HEK293T (cell line): ENCODE data around the gene CD40.

Experiments
- CTCF ChIA-PET: fragments of 350-600 bp; formaldehyde crosslinking; extraction: SDS; loops from one replicate; lab custom pipeline; 2021; ENCODE audit warnings: antibody characterized with exemption, inconsistent platforms; lab: Yijun Ruan, JAX
- POLR2A ChIA-PET: fragments of 350-600 bp; formaldehyde crosslinking; extraction: SDS; loops from one replicate; lab custom pipeline; 2020; ENCODE audit warnings: antibody characterized with exemption, inconsistent platforms; lab: Yijun Ruan, JAX
- DNase-seq: peaks from one replicate; pipeline ENCODE4 v3.0.0; 2012; ENCODE audit warnings: mixed read lengths; ENCODE audit errors: extremely low spot score
- ARNT ChIP-seq: fragments of 450-650 bp; IDR thresholded peaks from 2 replicates; pipeline ENCODE4 v1.6.1; 2017; ENCODE audit warnings: mild to moderate bottlenecking
- BHLHE40 ChIP-seq: fragments of 450-650 bp; IDR thresholded peaks from 2 replicates; pipeline ENCODE4 v1.6.1; 2016; ENCODE audit warnings: mild to moderate bottlenecking, moderate library complexity, borderline replicate concordance
- CTBP1 ChIP-seq: fragments of 450-650 bp; IDR thresholded peaks from 2 replicates; pipeline ENCODE4 v1.6.1; 2016; ENCODE audit warnings: borderline replicate concordance
- ELF4 ChIP-seq: fragments of 450-650 bp; IDR thresholded peaks from 2 replicates; pipeline ENCODE4 v1.6.1; 2017; ENCODE audit warnings: antibody characterized with exemption
- FOXA1 ChIP-seq: fragments of 450-650 bp; IDR thresholded peaks from 2 replicates; pipeline ENCODE4 v1.6.1; 2016; ENCODE audit warnings: mild to moderate bottlenecking
- FOXK2 ChIP-seq: fragments of 450-650 bp; IDR thresholded peaks from 2 replicates; pipeline ENCODE4 v1.6.1; 2016; ENCODE audit warnings: mild to moderate bottlenecking
- FOXM1 ChIP-seq: fragments of 450-650 bp; IDR thresholded peaks from 2 replicates; pipeline ENCODE4 v1.6.1; 2017; ENCODE audit warnings: mild to moderate bottlenecking, borderline replicate concordance
- HDGF ChIP-seq: fragments of 450-650 bp; IDR thresholded peaks from 2 replicates; pipeline ENCODE4 v1.6.1; 2017; ENCODE audit warnings: antibody characterized with exemption, borderline replicate concordance
- L3MBTL2 ChIP-seq: fragments of 450-650 bp; conservative IDR thresholded peaks from 2 replicates; pipeline ENCODE4 v1.6.1; 2016; ENCODE audit warnings: mild to moderate bottlenecking
- LEF1 ChIP-seq: fragments of 450-650 bp; IDR thresholded peaks from 2 replicates; pipeline ENCODE4 v1.6.1; 2017; ENCODE audit warnings: mild to moderate bottlenecking, borderline replicate concordance
- NFRKB ChIP-seq: fragments of 450-650 bp; IDR thresholded peaks from 2 replicates; pipeline ENCODE4 v1.6.1; 2016; ENCODE audit warnings: mild to moderate bottlenecking, moderate library complexity
- SP1 ChIP-seq: fragments of 450-650 bp; IDR thresholded peaks from 2 replicates; pipeline ENCODE4 v1.6.1; 2017
- SUZ12 ChIP-seq: fragments of 450-650 bp; IDR thresholded peaks from 2 replicates; pipeline ENCODE4 v1.6.1; 2016; ENCODE audit warnings: mild to moderate bottlenecking
- TARDBP ChIP-seq: fragments of 450-650 bp; IDR thresholded peaks from 2 replicates; pipeline ENCODE4 v1.6.1; 2016
- ZNF384 ChIP-seq: fragments of 450-650 bp; IDR thresholded peaks from 2 replicates; pipeline ENCODE4 v1.6.1; 2016
- TF ChIP-seq, protein P1 (sequence below): fragments of 450-650 bp; IDR thresholded peaks from 2 replicates; pipeline ENCODE4 v1.6.1; 2016

Gene CD40

DNA sequence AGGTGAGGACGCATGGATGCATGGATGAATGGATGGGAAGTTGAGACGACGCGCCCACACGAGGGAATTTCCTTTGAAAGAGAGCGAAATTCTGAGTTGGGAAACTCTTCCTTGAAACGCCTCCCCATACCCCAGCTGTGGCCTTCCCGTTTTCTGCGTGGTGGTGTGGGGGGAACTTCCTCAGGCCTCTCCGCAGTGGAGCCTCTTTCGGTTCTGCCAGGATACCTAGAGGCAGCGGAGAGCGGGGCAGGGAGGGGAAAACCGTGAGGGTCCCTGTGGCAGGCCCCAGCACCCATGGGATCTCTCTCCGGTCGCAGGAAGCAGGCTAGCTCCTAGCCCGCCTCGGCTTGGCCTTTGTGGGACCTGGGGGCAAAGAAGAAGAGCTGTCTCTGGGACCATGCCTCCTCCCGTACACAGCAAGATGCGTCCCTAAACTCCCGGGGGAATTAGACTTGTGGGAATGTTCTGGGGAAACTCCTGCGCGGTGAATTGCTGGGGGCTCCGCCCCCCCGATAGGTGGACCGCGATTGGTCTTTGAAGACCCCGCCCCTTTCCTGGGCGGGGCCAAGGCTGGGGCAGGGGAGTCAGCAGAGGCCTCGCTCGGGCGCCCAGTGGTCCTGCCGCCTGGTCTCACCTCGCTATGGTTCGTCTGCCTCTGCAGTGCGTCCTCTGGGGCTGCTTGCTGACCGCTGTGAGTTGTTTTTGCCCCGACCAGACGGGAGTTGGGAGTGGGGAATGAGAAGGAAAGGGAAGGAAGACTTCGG, at the start of gene CD40:
CD40 (plus strand) TSS at position 611 of the 764 bp plus-strand sequence; CDS start at position 641, 30 bp downstream.
- no peak for TF ChIP-seq L3MBTL2
- TF ChIP-seq SUZ12: no peak
- no peak for TF ChIP-seq ELF4
- TF ChIP-seq, protein P1, sequence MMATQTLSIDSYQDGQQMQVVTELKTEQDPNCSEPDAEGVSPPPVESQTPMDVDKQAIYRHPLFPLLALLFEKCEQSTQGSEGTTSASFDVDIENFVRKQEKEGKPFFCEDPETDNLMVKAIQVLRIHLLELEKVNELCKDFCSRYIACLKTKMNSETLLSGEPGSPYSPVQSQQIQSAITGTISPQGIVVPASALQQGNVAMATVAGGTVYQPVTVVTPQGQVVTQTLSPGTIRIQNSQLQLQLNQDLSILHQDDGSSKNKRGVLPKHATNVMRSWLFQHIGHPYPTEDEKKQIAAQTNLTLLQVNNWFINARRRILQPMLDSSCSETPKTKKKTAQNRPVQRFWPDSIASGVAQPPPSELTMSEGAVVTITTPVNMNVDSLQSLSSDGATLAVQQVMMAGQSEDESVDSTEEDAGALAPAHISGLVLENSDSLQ: no peak
- no peak for TF ChIP-seq ARNT
- TF ChIP-seq FOXK2: no peak
- TF ChIP-seq HDGF: no peak
- TF ChIP-seq LEF1: no peak
- ChIA-PET POLR2A (no interaction called here), CTCF (interaction anchor here (1.5 kb wide), 1 partner anchor 103 kb away, joined by 3 read pairs; no protein-coding TSS in a partner anchor)
- DNase-seq: peak; percentile 89

DNA sequence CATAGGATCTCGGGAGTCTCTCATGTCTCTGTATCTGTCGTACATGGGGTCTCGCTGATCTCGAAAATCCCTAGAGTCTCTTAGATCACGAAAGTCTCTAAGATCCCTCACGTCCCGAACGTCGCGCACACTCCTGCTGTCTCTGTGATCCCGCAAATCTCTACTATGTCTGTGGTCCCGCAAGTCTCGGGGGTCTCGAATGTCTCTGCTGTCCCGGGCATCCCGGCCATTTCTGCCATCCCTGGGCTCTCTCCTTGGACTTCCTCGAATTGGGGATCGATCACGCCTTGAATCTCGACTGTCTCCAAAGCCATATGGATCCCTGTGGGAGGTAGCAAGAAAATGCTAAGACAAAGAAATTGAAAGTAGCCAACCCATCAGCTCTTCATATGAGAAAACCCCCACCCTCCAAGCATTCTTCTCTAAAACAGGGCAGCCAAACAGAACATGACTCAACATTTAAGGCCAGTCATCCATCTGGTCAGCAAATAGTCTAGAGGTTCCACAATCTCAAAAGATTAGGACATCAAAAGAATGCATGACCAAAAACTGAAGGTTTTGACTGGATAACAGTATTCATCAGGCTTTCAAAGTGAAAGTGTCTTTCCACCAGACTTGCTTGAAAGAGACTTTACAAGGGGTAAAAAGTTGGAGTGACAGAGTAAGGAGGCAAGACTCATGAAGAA, 47.8 kb upstream of the CD40 start:
- DNase-seq: no peak
- POLR2A ChIA-PET: no interaction called here
- CTCF ChIA-PET: no interaction called here
- no peak for TF ChIP-seq FOXA1
- TF ChIP-seq SUZ12: no peak

DNA sequence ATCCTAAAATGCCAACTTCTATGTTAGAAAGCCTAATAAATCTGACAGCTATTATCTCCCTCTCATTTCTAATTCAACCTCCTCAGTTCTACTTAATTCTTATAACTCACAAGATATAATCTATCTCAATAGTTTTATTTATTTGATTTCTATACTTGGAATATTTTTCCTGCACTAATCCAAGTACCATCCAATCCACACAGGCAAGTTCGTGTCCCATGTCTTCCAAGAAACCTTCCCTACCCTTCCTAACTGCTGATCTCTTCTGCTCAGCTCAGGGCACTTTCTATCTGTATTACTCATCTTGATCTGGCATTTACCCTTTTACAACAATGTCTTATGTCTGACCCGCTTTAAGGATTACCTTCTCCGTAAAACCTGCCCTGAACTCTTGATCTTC, 46.5 kb upstream of the CD40 start:
- CTCF ChIA-PET: no interaction called here
- DNase-seq: no peak

DNA sequence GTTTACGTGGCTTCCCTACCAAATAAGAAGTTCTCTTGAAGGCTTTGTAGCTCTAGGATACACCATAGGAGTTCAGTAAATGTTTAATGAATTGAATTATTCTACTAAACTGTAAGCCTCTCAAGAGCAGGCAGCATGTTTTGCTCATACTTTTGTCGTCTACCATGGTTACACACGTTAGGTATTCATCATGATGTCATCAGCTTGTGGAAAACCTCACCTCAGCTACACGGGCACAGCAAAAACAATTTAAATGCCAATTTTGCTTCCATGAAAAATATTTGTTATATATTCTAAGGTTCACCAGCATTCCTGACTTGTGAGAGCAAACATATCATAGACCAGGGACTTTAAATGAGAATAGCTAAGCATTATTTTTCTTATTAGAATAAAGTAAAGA, 45.1 kb upstream of the CD40 start:
- ChIA-PET CTCF (no interaction called here), POLR2A (no interaction called here)
- DNase-seq: no peak
- TF ChIP-seq FOXM1 (no peak), L3MBTL2 (no peak), BHLHE40 (no peak), ZNF384 (no peak), FOXK2 (no peak), SUZ12 (no peak), HDGF (no peak), SP1 (no peak), FOXA1 (no peak), TARDBP (no peak)

More for the DNA sequence above, 46.5 kb upstream of the CD40 start:
- POLR2A ChIA-PET: no interaction called here
- TF ChIP-seq, protein P1: no peak
- TF ChIP-seq BHLHE40: no peak
- no peak for TF ChIP-seq LEF1
- TF ChIP-seq ARNT: no peak

DNA sequence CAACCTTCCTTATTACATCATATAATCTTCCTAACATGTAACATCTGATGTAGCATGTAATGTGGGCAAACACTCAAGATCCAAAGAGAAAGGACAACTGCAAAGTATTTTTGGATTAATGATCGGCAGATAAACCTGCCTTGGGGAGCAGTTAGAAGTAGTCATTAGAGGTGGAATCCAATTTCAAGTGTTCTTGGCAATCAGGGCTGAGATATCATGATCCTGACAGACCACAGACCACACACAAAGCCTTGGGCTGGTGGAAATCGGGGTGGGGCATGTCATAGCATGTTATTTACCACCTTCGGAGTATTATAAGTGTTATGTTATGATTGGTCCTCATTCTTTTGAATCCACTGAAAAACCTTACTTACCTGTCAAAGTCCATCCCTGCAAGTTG, 44.7 kb upstream of the CD40 start:
- POLR2A ChIA-PET: no interaction called here
- no peak for DNase-seq
- CTCF ChIA-PET: no interaction called here
- TF ChIP-seq FOXA1 (no peak), SP1 (no peak), FOXK2 (no peak), LEF1 (no peak), ZNF384 (no peak), SUZ12 (no peak), ELF4 (no peak), L3MBTL2 (no peak), HDGF (no peak), FOXM1 (no peak), CTBP1 (no peak), ARNT (no peak)
- TF ChIP-seq, protein P1: no peak

DNA sequence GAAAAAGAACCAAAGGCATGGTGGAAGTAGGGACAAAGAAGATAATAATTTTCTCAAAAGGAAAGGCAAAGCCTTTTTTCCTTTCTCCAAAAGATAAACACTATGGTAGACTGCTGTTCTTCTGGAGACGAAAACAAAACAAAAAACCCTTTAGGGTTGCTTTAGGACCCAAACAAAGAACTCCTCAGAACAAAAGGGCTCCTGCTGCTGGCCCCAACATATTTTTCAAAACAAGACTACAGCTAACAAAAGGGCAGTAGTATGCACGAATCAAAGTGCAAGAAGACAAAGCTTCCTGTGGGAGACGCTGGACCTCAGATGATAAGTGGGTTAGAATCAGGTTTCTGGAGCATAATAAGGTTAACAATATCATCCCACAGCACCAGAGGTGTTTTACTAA, 44.1 kb upstream of the CD40 start:
- ChIA-PET POLR2A (no interaction called here), CTCF (no interaction called here)
- TF ChIP-seq FOXM1 (no peak), SUZ12 (no peak)
- no peak for DNase-seq

DNA sequence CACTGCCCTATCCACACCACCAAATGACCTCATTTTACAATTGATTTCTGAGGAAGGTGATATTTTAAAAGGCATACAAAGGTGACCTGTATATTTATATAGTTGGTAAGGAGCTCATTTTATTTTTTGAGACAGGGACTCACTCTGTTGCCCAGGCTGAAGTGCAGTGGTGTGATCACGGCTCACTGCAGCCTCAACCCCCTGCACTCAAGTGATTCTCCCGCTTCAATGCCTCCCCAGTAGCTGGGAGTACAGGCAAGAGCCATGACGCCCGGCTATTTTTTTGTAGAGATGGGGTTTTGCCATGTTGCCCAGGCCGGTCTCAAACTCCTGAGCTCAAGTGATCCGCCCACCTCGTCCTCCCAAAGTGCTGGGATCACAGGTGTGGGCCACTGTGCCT, 41.3 kb upstream of the CD40 start:
- TF ChIP-seq HDGF: no peak
- TF ChIP-seq, protein P1: no peak
- TF ChIP-seq L3MBTL2: no peak
- TF ChIP-seq NFRKB: no peak
- TF ChIP-seq SUZ12: no peak
- ChIA-PET CTCF (interaction anchor here (0.6 kb wide), 1 partner anchor 732 kb away, joined by 3 read pairs; no protein-coding TSS in a partner anchor), POLR2A (no interaction called here)
- DNase-seq: no peak
